Activated T-cell treated with anti-CD3 and anti-CD28 coated beads, Interleukin-2, amount 50 U/mL, for 4 hours (primary cell): Measurements from ENCODE around the gene USH1C. TPM values are rescaled to one million over a fixed set of nuclear protein-coding genes. Genes with fewer than 3 reads are reported as not detected.

ENCODE experiments used
- ATAC-seq, 2 donors: fragments of 200-7000 bp; cut with Tn5 transposase; one replicate each; pipeline ENCODE4 v1.10.0; 2021
- DNase-seq: peaks from one replicate; pipeline ENCODE4 v3.0.0-alpha.2; 2020
- H3K27me3 Mint-ChIP-seq: one replicate; pipeline ENCODE4 v1.8.0; 2021; ENCODE audit warnings: low read depth, mixed read lengths
- H3K36me3 Mint-ChIP-seq: one replicate; pipeline ENCODE4 v1.8.0; 2022; ENCODE audit warnings: mixed read lengths; ENCODE audit not compliant: insufficient read depth
- H3K4me1 Mint-ChIP-seq: one replicate; pipeline ENCODE4 v1.8.0; 2021; ENCODE audit warnings: low read depth, mixed read lengths
- H3K4me3 Mint-ChIP-seq: one replicate; pipeline ENCODE4 v1.8.0; 2021; ENCODE audit warnings: mild to moderate bottlenecking, moderate library complexity, mixed read lengths
- H3K9me3 Mint-ChIP-seq: one replicate; pipeline ENCODE4 v1.8.0; 2021; ENCODE audit warnings: mixed read lengths
- total RNA-seq, 3 donors: library from RNA; stranded (reverse); gene quantifications; one replicate each; pipeline ENCODE4 v1.2.1, GENCODE V29; 2021

USH1C gene
- total RNA-seq, 3 donors from 2014 or later = not detected

DNA sequence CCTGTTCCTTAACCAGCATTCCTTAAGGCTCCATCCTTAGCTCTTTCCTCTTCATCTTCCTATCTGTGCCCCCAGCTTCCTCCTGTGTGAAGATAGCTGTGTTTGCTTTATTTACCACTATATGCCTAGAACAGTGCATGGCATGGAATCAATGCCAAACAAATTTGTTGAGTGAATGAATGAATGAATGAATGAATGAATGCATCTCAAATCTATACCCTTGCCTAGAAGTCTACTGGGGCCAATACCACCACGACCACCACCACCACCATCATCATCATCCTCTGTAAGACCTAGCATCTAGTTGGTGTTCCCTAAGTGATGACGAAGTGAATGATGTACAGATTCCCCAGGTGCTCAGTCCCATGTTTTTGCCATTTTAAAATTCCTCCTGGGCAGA is 2.0 kb upstream of the USH1C start:
- ATAC-seq = no peak
- H3K9me3 Mint-ChIP-seq = no peaks in the 10 kb centered on the region
- no peak overlapping the region for H3K4me3 Mint-ChIP-seq
- peaks cover 5% of the 10 kb centered on the region for H3K4me1 Mint-ChIP-seq
- H3K36me3 Mint-ChIP-seq = no peaks in the 10 kb centered on the region
- H3K27me3 Mint-ChIP-seq = peaks cover 47% of the 10 kb centered on the region
- DNase-seq = no peak

DNA sequence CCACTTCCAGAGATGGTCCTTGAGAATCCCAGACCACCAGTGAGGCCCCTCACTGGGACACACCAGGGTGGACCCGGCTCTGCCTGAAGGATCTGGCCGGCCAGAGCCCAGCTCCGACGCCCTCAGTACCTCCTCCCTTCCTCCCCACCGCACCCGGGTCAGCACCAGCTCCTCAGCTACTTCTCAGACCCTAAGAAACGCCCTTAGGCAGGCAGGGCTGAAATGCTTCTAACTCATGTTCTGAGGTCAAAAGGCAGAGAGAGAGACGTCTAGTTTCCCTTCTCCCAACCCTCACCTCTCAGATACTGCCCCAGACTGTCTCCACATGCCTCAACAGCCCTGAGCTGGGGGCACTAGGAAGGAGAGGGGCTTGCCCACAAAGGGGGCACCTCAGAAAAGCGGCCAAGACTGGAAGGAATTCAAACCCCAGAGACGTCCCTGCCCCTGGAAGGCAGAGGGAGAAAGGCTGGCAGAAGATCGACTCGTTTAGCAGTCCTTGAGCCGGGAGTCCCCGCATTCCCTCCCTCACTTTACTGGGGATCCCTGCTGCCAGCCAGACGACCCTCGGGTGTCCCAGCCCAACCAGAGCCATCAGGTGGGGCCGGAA is 539 bp downstream of the USH1C start:
- no peak for ATAC-seq
- peaks cover 39% of the 10 kb centered on the region for H3K27me3 Mint-ChIP-seq
- peaks cover 5% of the 10 kb centered on the region for H3K4me1 Mint-ChIP-seq
- H3K4me3 Mint-ChIP-seq = no peak overlapping the region
- no peak for DNase-seq
- no peaks in the 10 kb centered on the region for H3K9me3 Mint-ChIP-seq
- no peaks in the 10 kb centered on the region for H3K36me3 Mint-ChIP-seq

DNA sequence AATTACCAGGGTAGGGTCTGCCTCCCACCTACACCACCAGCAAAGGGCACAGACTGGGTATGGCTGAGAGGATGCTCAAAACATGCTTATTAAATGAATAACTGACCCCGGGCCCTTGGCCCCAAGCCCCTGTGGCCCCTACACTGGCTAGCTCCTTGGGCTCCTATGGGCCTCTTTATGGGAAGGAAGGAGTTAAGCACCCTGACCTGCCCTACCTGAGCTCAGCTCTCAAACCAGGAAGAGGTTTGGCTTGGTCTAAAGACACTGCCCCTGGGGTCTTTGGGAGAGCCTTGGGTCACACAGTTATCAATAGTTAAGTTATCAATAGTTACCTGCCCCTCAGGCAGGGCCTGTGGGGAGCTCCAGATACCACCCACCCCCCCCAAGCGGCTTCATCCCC is 1.2 kb downstream of the USH1C start:
- Mint-ChIP-seq H3K4me1 (peaks cover 5% of the 10 kb centered on the region), H3K4me3 (no peak overlapping the region), H3K9me3 (no peaks in the 10 kb centered on the region), H3K27me3 (peaks cover 35% of the 10 kb centered on the region), H3K36me3 (no peaks in the 10 kb centered on the region)
- no peak for ATAC-seq
- no peak for DNase-seq

DNA sequence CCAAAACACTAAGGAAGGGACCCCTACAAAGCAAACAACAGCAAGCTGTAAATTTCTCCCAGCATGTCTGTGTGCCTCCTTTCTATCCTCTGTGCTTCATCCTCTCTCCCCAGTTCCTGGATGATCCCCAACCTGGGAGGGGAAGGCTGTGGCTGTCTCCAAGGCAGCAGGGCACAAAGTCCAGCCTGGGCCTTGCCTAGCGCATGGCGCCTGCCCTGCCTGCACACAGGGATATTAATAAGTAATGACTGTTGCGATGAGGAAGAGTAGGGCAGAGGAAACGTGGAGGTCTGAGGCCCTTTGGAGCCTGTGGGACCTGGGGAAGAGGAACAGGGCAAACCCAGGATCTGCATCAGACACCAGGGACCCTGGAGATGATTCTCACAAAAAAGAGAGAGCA is 2.0 kb downstream of the USH1C start:
- no peak overlapping the region for H3K4me3 Mint-ChIP-seq
- no peaks in the 10 kb centered on the region for H3K9me3 Mint-ChIP-seq
- peaks cover 30% of the 10 kb centered on the region for H3K27me3 Mint-ChIP-seq
- H3K4me1 Mint-ChIP-seq = peaks cover 5% of the 10 kb centered on the region
- DNase-seq (no peak), ATAC-seq (no peak)
- H3K36me3 Mint-ChIP-seq = no peaks in the 10 kb centered on the region

DNA sequence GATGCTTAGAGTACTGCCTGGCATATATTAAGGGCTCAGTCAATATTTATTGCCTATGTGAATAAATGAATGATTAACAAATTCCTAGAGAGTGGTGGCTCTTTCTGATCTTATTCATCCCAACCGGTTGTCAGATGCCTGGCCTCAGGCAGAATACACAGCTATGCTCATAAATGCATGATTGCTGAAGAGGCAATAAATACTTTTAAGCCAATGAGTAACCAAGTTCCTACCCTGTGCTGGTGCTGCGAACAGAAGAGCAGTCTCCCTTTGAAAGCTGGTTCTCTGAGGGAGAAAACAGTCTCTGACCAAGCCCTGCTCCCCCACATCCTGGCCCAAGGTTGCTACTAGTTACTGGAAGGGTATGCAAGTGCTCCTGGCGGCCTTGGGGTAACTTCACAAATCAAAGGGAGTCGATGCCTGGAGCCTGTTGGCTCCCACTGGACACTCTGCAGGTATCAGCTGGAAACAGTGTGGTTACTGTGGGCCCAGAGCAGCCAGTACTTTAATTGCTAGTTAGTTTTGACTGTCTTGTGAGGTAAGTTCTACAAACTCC is 2.8 kb downstream of the USH1C start:
- peaks cover 23% of the 10 kb centered on the region for H3K27me3 Mint-ChIP-seq
- DNase-seq (no peak), ATAC-seq (no peak)
- no peak overlapping the region for H3K4me3 Mint-ChIP-seq
- peaks cover 4% of the 10 kb centered on the region for H3K4me1 Mint-ChIP-seq
- H3K9me3 Mint-ChIP-seq = no peaks in the 10 kb centered on the region
- H3K36me3 Mint-ChIP-seq = no peaks in the 10 kb centered on the region

DNA sequence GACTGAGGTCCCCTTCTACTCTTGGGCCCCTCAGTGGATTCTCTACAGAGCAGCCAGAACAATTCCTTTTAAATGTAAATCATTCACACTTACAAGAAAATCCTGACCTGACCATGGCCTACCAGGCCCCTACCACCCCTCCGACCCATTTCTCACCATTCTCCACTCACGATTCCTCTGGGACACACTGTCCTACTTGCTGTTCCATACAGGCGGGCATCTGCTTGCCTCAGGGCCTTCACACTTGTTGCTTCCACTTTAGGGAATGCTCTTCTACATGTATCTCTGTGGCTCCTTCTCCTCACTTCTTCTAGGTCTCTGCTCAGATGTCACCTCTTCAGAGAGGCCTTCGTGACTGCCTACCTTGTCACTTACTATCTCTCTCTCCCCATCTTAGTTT is 3.4 kb downstream of the USH1C start:
- Mint-ChIP-seq H3K27me3 (peaks cover 17% of the 10 kb centered on the region), H3K9me3 (no peaks in the 10 kb centered on the region), H3K4me1 (peaks cover 4% of the 10 kb centered on the region), H3K4me3 (no peak overlapping the region), H3K36me3 (no peaks in the 10 kb centered on the region)
- DNase-seq (no peak), ATAC-seq (no peak)

DNA sequence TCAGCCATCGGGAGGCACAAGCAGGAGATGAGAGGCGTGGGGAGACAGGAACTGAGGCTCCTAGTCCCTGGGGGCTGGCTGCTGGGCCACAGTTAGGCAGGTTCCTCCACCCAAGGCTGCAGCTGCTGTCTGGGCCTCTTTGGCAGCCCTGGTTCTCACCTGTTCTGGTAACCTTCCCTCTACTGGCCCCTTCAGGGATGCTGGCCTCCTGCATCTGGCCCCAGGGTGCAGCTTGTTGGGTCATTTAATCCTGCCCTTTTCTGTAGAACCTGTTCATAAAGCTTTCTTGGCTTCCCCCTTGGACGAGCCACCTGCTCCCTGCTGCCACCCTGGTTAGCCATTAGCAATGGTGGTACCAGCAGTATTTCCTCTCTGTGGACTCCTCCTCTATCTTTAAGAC is 5.5 kb downstream of the USH1C start:
- no peaks in the 10 kb centered on the region for H3K36me3 Mint-ChIP-seq
- H3K9me3 Mint-ChIP-seq = no peaks in the 10 kb centered on the region
- H3K4me3 Mint-ChIP-seq = no peak overlapping the region
- H3K4me1 Mint-ChIP-seq = peaks cover 2% of the 10 kb centered on the region
- H3K27me3 Mint-ChIP-seq = peaks cover 3% of the 10 kb centered on the region
- no peak for ATAC-seq
- DNase-seq = no peak

DNA sequence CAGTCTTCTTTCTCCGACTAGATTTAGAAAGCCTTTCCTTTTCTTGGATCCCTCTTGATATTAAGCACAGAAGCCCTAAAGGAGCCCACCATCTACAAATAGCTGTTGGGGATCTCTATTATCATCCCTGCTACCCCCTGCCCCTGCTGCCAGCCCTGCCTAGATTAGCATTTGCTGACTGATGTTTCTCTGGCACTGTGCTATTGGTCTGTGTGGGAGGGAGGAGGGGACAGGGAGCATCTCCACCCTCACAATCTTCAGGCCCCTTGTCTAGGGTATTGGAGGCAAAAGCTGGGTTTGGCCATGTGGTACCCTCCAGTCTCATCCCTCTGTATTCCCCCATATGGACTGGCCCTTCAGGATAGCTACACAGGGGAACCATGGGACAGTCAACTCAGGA is 6.2 kb downstream of the USH1C start:
- no peaks in the 10 kb centered on the region for H3K9me3 Mint-ChIP-seq
- H3K4me3 Mint-ChIP-seq = no peak overlapping the region
- H3K27me3 Mint-ChIP-seq = no peaks in the 10 kb centered on the region
- no peaks in the 10 kb centered on the region for H3K4me1 Mint-ChIP-seq
- ATAC-seq (no peak), DNase-seq (no peak)
- H3K36me3 Mint-ChIP-seq = no peaks in the 10 kb centered on the region

DNA sequence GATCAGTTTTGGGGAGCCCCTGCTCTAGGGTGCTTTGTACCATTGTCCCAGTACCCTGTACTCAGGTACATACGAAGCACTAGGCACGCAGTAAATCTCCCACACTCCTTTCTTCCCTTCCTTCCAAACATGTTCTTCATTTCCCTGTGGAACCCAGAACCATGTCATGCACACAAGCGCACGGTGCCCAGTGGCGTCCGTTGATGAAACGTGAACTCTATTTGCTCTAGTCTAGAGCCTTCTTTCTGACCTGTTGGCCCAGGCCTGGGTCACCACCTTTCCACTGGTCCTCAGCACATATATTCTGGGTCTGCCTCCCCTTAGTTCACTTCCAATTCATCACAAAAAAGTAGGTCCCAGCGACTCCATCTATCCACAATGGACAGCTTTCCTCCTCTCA is 7.0 kb downstream of the USH1C start:
- Mint-ChIP-seq H3K27me3 (no peaks in the 10 kb centered on the region), H3K36me3 (no peaks in the 10 kb centered on the region), H3K4me1 (no peaks in the 10 kb centered on the region), H3K9me3 (no peaks in the 10 kb centered on the region), H3K4me3 (no peak overlapping the region)
- DNase-seq (no peak), ATAC-seq (no peak)

DNA sequence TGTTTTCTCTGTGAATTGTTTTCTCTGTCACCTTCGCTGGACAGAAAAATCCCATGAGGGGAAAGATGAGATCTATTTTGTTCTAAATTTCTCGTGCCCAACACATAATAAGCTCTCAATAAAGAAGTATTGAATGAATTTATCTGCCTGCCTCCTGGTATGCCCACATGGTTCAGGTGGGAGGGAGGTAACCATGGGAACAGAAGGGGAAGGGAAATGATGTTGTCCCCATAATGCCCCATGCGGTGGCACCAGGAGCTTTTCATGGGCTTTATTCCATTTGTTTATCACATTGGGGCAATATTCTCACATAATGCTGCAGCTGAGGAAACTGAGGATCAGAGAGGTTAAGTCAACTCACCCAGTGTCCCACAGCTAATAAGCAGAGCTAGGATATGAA is 8.7 kb downstream of the USH1C start:
- no peak for DNase-seq
- no peak for ATAC-seq
- H3K9me3 Mint-ChIP-seq = no peaks in the 10 kb centered on the region
- H3K27me3 Mint-ChIP-seq = no peaks in the 10 kb centered on the region
- H3K4me3 Mint-ChIP-seq = no peak overlapping the region
- no peaks in the 10 kb centered on the region for H3K4me1 Mint-ChIP-seq
- no peaks in the 10 kb centered on the region for H3K36me3 Mint-ChIP-seq

DNA sequence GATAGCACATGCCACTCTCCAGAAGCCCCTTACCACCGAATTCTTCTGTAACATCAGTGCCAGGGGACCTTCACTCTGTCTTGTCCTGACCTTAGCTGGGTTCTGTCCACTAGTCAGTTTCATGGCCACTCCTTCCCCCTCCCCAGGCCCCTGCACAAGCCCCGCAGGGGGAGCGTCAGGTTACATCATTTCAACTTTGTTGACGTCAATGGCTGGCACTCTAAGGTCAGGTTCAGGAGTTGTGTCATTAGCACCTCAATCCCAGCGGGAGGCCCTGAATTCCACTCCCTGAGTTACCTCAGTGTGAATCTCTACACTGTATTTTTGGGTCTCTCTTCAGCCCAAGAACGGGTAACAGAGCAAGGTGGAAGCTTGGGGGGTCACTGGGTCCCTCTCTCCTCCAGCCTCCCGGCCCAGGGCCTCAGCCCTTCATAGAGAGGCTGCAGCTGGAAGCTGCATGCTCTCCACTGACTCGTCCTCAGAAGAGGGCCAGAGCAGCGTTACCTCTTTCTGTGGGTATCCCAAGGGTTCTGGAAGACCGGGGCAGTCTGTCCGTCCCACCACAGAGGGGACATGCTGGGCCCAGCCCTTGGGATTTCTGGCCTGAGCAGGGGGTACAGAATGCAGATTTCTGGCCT is 10.3 kb downstream of the USH1C start:
- Mint-ChIP-seq H3K36me3 (no peaks in the 10 kb centered on the region), H3K4me1 (no peaks in the 10 kb centered on the region), H3K9me3 (no peaks in the 10 kb centered on the region), H3K27me3 (peaks cover 6% of the 10 kb centered on the region), H3K4me3 (no peak overlapping the region)
- ATAC-seq (no peak), DNase-seq (no peak)

DNA sequence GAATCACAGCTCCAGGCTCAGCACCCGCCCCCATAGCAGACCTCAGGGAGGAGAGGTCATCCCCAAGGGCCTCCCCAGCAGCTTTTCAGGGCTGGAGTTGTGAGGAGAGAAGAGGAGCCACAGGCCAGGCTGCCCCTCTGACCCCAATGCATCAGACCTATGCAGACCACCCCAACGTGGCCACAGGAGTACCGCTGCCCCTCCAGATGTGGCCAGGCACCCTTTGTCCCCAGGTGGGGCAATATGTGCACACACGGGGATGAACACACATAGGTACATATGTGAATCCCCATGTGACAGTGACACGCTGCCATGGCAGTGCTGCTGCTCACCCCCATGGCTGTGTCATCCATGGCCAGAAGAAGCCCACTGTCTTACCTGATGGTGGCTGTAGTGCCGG is 10.9 kb downstream of the USH1C start:
- no peak for ATAC-seq
- H3K36me3 Mint-ChIP-seq = no peaks in the 10 kb centered on the region

DNA sequence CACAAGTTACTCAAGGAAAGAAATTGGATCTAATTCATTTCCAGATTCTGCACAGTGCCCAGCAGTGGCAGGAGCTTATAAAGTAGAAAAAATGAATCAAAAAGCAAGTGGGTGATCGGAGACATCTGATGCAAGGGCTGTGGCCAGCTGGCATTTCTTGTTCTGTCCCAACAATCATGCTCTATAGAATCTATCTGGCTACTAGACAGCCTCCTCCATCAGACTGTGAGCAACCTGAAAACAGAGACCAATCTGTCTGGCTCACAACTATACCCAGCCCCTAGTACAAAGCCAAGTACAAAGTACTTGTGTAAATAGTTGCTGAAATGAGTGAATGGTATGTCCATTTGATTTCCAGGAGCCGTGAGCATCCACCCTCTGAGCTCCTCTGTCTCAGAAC is 11.4 kb downstream of the USH1C start:
- peaks cover 11% of the 10 kb centered on the region for H3K27me3 Mint-ChIP-seq
- H3K4me1 Mint-ChIP-seq = no peaks in the 10 kb centered on the region
- no peak for ATAC-seq
- no peak for DNase-seq
- H3K36me3 Mint-ChIP-seq = no peaks in the 10 kb centered on the region
- no peaks in the 10 kb centered on the region for H3K9me3 Mint-ChIP-seq
- H3K4me3 Mint-ChIP-seq = no peak overlapping the region

More for the DNA sequence above, 10.9 kb downstream of the USH1C start:
- Mint-ChIP-seq H3K4me3 (no peak overlapping the region), H3K9me3 (no peaks in the 10 kb centered on the region), H3K27me3 (peaks cover 7% of the 10 kb centered on the region), H3K4me1 (no peaks in the 10 kb centered on the region)
- no peak for DNase-seq

DNA sequence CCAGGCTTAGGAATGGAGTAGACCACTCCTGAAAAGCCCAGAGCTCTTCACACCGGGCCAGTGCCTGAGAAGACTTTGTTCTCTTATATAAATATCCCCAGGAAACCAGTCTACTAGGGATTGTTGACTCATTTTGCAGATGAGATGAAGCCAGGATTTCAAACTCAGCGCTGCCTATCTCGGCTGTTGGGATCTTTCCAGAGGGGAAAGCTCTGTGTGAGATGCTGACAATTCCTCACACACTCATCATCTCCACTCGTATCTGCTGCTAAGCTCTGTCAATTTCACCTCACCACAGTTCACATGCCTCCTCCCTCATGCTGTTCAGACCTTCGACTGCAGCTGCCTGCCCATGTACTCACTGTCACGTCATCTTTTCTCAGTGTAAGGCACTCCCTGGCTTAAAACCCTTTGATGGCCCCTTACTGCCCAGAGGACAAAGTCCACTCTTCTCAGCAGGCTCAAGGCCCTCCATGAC is 12.5 kb downstream of the USH1C start:
- DNase-seq (no peak), ATAC-seq (no peak)
- Mint-ChIP-seq H3K27me3 (peaks cover 11% of the 10 kb centered on the region), H3K36me3 (no peaks in the 10 kb centered on the region), H3K4me3 (no peak overlapping the region), H3K4me1 (no peaks in the 10 kb centered on the region), H3K9me3 (no peaks in the 10 kb centered on the region)

DNA sequence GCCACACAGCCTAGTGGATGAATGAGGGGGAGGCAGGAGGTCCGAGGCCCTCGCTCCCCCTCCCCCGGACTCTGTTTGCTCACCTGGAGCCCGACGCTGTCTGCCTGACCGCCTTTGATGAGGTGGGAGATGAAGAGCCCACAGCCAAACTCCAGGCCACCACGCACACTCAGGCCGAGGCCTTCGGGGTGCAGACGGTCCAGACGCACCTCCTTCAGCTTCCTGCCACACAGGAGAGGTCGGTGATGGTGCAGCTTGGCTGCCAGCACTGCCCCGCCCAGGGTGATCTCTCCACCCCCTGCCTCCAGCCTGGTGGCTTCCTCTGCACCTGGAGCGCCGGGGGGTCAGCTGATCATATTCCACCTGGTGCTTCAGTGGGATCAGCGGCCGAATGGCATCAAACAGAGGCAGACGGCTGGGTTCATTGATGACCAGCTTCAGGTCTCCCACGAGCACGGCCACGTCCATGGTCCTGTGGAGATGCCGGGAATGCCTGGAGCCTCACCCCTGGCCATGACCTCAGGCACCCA is 13.1 kb downstream of the USH1C start:
- no peaks in the 10 kb centered on the region for H3K9me3 Mint-ChIP-seq
- H3K36me3 Mint-ChIP-seq = no peaks in the 10 kb centered on the region
- H3K4me1 Mint-ChIP-seq = no peaks in the 10 kb centered on the region
- H3K4me3 Mint-ChIP-seq = no peak overlapping the region
- ATAC-seq (no peak), DNase-seq (no peak)
- H3K27me3 Mint-ChIP-seq = peaks cover 11% of the 10 kb centered on the region
